GM21447 (cell line): ENCODE results near the gene C5.
A peak's percentile ranks its signal among the peaks of the same experiment; 100 is the strongest.

Experiments used
- ATAC-seq: cut with Tn5 transposase; IDR thresholded peaks from one replicate; pipeline ENCODE4 v1.9.1; 2021; ENCODE audit not compliant: unreplicated experiment

Gene C5

GRCh38 chr9:120928015-120928482 is 122.0 kb downstream of the C5 start:
- no peak for ATAC-seq

- ATAC-seq: no peak
These were observed 122.6 kb downstream of the C5 start for GRCh38 chr9:120927269-120928014.

DNA sequence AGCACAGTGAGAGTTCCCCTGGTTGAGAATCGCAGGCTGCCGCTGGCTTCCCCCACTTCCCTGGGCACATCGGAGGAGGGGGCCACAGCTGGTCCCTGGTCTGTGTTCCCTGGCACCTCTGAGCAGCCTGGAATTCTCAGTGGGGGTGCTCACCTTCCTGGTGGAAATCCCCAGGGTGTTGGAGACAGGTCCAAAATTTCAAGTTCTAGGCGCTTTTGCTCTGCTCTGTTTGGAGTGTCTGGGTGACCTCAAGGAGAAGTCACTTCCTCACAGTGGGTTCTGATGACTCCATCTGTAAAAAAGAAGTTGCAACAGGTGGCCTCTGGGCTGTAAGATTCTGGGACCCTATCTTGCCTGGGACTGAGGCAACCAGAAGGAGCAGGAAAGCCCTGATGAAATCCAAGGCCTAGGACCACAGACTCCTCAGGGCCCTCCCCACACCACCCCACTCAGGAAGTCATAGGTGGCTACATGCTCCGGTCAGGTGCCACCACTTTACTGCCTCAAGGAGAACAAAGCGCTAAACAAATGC is 123.6 kb downstream of the C5 start, which contains the start of gene TRAF1:
TSS of gene TRAF1 (minus strand) at position 400 of the 532 bp plus-strand sequence. CDS start 721 bp downstream, outside the sequence.
- peak; percentile 19 for ATAC-seq

GRCh38 chr9:120925535-120926396 is 124.3 kb downstream of the C5 start:
- ATAC-seq: peak; percentile 35

DNA sequence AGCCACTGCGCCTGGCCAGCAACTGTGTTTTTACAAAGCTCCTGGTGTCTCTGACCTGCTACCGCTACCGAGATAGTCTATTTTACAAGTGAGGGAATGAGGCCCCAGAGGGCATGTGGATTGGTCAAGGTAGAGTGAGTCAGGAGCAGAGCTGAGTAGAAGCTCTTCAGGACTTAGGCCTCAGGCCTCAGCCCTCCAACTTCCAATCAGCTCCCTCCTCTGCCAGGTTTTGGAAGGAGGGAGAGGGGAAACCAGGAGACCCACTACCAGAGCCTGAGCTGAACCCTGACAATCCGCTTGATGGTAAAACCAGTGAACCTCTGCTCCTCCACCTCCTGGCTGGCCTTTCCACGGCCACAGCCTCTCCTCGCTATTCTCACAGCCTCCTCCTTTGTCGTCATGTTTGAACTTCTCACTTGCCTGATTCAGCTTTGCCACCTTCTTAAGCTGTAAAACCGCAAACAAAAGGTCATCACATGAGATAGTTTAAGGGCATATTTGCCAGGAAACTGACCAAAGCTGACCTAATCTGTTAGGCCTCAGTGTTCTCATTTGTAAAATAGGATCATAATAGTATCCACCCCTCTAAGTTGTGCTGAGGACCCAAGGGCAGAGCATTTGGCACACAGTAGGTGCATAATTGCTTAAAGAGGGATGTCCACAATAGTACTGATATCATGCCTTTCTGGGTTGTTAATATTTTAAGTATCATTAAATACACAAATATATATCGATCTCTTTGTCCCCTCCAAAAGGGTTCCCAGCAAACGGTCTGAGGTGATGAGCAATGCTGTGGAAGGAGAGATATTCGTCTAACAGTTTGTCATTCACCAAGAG is 125.2 kb downstream of the C5 start:
- ATAC-seq: no peak

- ATAC-seq: no peak
These were observed 126.3 kb downstream of the C5 start for GRCh38 chr9:120923620-120924328.

- ATAC-seq: no peak
These were observed 127.5 kb downstream of the C5 start for GRCh38 chr9:120922404-120923195.

DNA sequence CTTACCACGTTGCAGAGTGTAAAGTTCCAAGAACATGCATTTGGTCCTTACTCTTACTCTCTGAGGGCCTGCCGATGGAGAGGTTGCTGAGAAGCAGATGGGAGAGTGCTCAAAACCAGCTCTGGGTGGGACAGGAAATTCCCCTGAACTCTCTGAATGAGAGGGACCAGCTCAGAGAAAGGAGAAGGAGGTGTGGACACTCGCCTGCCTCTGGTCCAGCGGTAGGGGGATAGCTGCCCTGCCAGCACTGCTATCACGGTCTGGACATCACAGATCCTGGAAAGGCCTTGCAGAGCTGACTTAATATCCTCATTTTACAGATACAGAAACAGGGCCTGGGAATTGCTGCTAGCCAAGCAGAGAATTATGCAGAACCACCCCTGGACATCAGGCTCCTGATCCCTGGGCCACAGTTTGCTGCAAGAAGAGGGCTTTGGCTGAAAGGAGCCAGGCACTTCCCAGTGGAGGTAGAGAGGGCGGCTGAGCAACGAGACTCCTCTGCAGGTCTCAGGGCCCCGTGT is 128.4 kb downstream of the C5 start:
- no peak for ATAC-seq

DNA sequence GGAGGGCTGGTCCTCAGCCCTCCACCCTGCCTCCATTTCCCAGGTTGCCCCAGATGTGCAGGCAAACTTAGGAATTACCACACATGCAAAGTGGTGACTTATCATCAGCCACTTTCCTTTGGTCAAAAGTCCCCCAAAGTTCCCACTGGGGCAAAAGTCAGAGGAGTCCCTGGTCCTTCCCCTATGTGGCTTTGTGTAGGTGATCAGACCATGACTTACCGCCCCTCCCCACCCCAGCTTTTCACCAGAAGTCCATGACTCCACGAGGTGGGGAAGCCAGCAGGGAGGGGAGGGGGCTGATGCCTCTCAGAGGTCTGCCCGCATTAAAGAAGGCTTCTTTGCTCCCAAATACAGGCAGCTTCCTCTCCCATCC is 129.3 kb downstream of the C5 start:
- ATAC-seq: no peak

- ATAC-seq: no peak
These were observed 130.0 kb downstream of the C5 start for GRCh38 chr9:120919843-120920805.

DNA sequence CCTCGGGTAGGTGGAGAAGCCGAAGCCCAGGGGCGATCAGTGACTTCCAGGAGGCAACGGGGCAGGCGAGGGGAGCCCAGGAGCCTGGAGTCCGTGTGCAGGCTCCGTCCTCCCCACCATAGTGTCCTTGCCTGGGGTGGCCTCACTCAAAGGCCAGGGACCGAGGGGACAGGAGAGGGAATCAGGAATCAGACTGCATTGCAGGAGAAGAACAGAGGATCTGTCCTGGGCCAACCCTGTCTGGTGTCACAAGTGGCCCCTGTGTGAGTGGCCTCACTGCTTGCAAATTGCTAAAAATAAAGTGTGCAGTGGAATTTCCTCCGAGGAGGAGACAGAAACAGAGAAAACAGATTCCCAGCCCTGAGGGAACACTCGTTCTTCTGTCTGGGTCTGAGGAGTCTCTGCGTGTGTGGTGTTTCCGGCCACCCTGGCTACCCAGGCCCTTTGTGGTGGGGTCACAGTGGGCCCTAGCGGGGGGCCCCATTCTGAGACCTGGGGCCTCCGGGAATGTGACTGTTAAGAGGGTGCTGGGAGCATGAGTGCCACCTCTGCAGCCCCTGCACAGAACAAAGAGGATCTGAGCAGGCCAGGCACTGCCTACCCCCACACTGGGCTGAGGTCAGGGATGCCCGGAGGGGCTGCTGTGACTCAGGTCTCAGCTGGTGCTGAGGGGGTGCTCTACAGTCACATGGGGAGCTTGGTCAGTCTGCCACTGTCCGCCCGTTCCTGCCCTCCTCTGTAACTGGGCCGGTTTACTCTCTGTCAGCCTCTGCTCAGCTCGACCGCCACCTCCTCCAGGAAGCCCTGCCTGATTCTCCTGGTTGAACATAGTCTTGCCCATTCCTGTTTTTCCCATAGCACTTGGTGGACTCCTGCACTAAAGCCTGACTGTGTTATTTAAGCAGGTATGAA is 130.9 kb downstream of the C5 start:
- ATAC-seq: no peak

- no peak for ATAC-seq
These were observed 131.9 kb downstream of the C5 start for GRCh38 chr9:120917929-120918762.

GRCh38 chr9:120916991-120917880 is 132.8 kb downstream of the C5 start:
- ATAC-seq: no peak

GRCh38 chr9:120916588-120916987 is 133.5 kb downstream of the C5 start:
- ATAC-seq: no peak

- ATAC-seq: no peak
These were observed 134.1 kb downstream of the C5 start for GRCh38 chr9:120915854-120916470.
